Stimulated activated effector memory CD8-positive, alpha-beta T cell treated with anti-CD3 and anti-CD28 coated beads, Interleukin-12 subunit alpha, Interleukin-12 subunit beta, amount 100 ng/mL, for 72 hours (primary cell): Measurements from ENCODE around the gene IL21R.
"Not testable (repeated sequence)": the region's sequence is repeated elsewhere in the genome, so short reads cannot be mapped to it uniquely, and the experiment has no call there.

Experiments
- ATAC-seq: fragments of 150-1000 bp; cut with Tn5 transposase; 2 replicates; pipeline ENCODE4 v1.10.0; 2021
- DNase-seq, 2 donors: peaks; one replicate each; pipeline ENCODE4 v3.0.0; 2021 to 2022; ENCODE audit warnings: low spot score in 2 of 2
- H3K27ac Mint-ChIP-seq: one replicate; pipeline ENCODE4 v1.8.0; 2022; ENCODE audit warnings: mild to moderate bottlenecking, mixed read lengths
- H3K36me3 Mint-ChIP-seq: one replicate; pipeline ENCODE4 v1.8.0; 2022; ENCODE audit warnings: mild to moderate bottlenecking, mixed read lengths
- H3K4me1 Mint-ChIP-seq: one replicate; pipeline ENCODE4 v1.8.0; 2022; ENCODE audit warnings: mixed read lengths
- H3K4me3 Mint-ChIP-seq: one replicate; pipeline ENCODE4 v1.8.0; 2022; ENCODE audit warnings: mild to moderate bottlenecking, mixed read lengths
- H3K9me3 Mint-ChIP-seq: one replicate; pipeline ENCODE4 v1.8.0; 2022; ENCODE audit warnings: mixed read lengths

The IL21R gene

DNA sequence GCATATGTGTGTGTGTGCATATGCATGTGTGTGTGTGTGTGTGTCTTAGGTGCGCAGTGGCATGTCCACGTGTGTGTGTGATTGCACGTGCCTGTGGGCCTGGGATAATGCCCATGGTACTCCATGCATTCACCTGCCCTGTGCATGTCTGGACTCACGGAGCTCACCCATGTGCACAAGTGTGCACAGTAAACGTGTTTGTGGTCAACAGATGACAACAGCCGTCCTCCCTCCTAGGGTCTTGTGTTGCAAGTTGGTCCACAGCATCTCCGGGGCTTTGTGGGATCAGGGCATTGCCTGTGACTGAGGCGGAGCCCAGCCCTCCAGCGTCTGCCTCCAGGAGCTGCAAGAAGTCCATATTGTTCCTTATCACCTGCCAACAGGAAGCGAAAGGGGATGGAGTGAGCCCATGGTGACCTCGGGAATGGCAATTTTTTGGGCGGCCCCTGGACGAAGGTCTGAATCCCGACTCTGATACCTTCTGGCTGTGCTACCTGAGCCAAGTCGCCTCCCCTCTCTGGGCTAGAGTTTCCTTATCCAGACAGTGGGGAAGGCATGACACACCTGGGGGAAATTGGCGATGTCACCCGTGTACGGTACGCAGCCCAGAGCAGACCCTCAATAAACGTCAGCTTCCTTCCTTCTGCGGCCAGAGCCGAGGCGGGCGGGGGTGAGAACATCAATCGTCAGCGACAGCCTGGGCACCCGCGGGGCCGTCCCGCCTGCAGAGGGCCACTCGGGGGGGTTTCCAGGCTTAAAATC lies 47.6 kb downstream of the IL21R start:
- H3K27ac Mint-ChIP-seq = peak overlapping the region; percentile 94

DNA sequence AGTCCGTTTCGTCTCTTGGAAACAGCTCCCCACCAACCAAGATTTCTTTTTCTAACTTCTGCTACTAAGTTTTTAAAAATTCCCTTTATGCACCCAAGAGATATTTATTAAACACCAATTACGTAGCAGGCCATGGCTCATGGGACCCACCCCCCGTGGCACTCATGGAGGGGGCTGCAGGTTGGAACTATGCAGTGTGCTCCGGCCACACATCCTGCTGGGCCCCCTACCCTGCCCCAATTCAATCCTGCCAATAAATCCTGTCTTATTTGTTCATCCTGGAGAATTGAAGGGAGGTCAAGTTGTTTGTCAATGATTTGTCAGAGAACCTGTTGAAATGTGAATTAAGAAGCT lies 48.2 kb downstream of the IL21R start:
- ATAC-seq = peak; percentile 5
- Mint-ChIP-seq H3K4me3 (peak overlapping the region; percentile 67), H3K9me3 (peaks cover 5% of the 10 kb centered on the region), H3K27ac (peak overlapping the region; percentile 94), H3K4me1 (peaks cover 96% of the 10 kb centered on the region), H3K36me3 (peaks cover 88% of the 10 kb centered on the region)
- DNase-seq = no peak

More for the DNA sequence above, 47.6 kb downstream of the IL21R start:
- Mint-ChIP-seq H3K36me3 (peaks cover 93% of the 10 kb centered on the region), H3K9me3 (peaks cover 5% of the 10 kb centered on the region), H3K4me1 (peaks cover 97% of the 10 kb centered on the region), H3K4me3 (peak overlapping the region; percentile 67)
- ATAC-seq (peak; percentile 83), DNase-seq (peak; percentile 62 to 89)

DNA sequence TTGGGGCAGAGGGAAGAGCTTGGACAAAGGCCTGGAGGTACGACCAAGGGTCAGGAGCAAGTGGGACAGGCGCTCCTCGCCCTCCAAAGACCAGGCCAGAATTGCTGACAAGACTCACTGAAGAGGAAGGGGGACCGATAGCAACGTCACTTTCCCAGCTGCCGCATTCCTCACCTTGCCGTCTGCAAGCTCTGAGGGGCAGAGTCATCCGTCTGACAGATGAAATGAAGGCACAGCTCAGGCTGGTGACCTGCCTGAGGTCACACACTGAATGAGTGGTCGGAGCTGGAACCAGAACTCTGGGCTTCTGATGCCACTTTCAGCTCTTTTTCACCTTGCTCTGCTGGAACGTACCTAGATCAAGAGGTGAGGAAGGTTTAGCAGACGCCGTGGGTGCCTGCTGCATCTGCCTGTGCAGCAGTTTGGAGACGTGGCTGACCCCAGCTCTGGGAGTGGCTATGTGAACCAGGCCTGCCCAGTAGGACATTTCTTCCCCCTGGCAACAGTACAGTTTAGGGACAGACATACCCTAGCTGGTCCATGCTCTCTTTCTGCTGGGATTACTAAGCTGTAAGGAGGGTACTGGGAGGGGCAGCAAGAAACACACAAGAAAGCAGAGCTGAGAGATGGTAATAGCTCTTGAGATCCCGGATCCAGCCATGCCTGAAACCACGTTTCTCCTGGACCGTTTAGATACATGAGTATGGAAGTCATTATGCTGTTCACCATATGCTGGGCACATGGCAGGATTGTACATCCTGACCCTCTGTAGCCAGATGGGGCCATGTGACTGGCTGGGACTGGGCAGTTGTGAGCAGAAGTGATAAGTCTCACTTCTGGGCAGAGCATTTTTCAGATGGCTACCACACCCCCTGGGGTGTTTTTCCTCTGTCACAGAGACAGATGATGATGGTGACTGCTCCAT lies 50.9 kb downstream of the IL21R start:
- H3K27ac Mint-ChIP-seq = peak overlapping the region; percentile 94
- H3K36me3 Mint-ChIP-seq = peaks cover 69% of the 10 kb centered on the region
- no peak for ATAC-seq
- peaks cover 93% of the 10 kb centered on the region for H3K4me1 Mint-ChIP-seq
- peaks cover 5% of the 10 kb centered on the region for H3K9me3 Mint-ChIP-seq
- DNase-seq = no peak
- H3K4me3 Mint-ChIP-seq = no peak overlapping the region

DNA sequence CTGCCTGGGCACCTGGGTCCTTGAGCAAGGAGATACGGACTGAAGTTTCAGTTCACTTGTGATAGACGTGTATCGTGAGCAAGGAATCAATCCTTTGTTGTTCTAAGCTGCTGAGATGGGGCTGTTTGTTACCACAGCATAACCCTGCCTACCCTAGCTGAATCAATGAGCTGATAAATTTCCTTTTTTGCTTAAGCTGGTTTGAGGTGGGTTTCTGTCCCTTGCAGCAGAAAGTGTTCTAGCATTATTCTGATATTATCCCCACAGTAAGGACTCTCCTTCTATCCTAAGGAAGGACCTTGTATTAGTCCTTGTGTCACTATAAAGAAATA lies 51.5 kb downstream of the IL21R start:
- Mint-ChIP-seq H3K27ac (peak overlapping the region; percentile 81), H3K4me3 (no peak overlapping the region), H3K9me3 (peaks cover 5% of the 10 kb centered on the region), H3K4me1 (peaks cover 87% of the 10 kb centered on the region), H3K36me3 (peaks cover 63% of the 10 kb centered on the region)
- DNase-seq (no peak), ATAC-seq (no peak)

DNA sequence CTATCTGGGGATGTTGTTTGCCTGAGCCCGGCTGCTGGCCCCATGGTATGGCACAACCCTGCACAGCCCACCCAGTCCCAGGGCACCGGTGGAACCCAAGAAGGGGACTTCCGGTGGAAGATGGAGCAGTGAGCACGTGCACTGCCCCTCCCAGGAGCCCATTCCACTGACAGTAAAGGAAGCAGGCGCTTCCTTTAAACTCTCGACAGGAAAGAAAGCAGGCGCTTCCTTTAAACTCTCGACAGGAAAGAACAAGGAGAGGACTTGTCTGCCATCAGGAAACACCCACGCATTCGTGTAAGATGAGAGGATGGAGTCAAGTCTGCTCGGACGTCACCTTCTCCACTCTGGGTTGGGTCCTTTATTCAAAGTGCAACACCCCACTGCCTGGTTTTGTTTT lies 53.7 kb downstream of the IL21R start:
- Mint-ChIP-seq H3K27ac (peak overlapping the region; percentile 79), H3K9me3 (peaks cover 4% of the 10 kb centered on the region), H3K4me3 (peak overlapping the region; percentile 2), H3K4me1 (peaks cover 82% of the 10 kb centered on the region), H3K36me3 (peaks cover 60% of the 10 kb centered on the region)
- ATAC-seq (no peak), DNase-seq (no peak)

DNA sequence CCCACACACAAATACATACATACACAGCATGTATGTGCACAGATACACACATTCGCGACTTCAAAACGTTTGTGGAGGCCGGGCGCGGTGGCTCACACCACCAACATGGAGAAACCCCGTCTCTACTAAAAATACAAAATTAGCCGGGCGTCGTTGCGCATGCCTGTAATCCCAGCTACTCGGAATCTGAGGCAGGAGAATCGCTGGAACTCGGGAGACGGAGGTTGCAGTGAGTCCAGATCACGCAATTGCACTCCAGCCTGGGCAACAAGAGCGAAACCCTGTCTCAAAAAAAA lies 55.6 kb downstream of the IL21R start:
- Mint-ChIP-seq H3K27ac (peak overlapping the region; percentile 79), H3K36me3 (peaks cover 49% of the 10 kb centered on the region), H3K4me1 (peaks cover 78% of the 10 kb centered on the region)
- not testable (repeated sequence) for ATAC-seq, H3K9me3 Mint-ChIP-seq, DNase-seq, H3K4me3 Mint-ChIP-seq

DNA sequence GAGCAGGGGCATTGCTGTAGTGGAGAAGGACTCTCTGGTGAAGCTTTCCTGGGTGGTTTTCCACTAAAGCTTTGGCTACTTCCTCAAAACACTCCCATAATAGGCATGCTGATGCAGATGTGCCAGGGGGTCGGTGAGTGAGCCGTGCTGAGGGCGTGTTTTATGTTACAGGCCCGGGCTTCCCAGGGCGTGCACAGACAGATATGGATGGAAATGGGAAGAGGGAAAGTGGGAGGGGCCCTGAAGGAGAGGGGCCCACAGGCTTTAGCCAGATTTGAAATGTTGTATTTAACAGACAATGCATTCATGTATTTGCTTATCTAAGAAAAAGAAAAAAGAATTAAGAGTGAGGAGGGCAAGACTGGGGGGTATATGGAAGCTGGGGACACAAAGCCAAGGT lies 56.3 kb downstream of the IL21R start:
- Mint-ChIP-seq H3K27ac (no peak overlapping the region), H3K9me3 (no peaks in the 10 kb centered on the region), H3K4me1 (peaks cover 77% of the 10 kb centered on the region), H3K4me3 (no peak overlapping the region), H3K36me3 (peaks cover 48% of the 10 kb centered on the region)
- DNase-seq (no peak), ATAC-seq (no peak)

DNA sequence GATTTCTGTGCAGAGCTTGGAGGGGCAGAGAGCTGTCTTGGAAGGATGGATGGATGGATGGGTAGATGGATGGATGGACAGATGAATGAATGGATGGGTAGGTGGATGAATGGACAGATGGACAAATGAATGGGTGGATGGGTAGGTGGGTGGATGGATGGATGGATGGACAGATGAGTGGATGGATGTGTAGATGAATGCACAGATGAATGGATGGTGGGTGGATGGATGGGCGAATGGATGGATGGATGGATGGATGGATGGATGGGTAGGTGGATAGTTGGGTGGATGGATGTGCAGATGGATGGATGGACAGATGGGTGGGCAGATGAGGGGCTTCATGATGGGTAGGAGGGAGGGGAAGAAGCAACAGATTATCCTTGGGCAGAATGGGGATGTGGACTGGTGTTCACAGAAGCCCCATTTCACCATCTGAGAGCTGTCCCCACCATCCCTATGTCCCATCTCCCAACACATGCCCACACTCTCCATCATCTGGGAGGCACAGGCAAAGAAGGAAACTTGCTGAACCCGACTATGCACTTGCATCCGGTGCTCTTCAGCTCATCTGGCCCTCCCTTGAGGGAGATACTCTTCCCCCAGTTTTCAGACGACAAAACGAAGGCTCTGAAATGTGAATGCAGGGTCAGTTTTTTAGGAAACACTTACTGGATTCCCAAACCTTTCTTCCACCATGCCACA lies 57.2 kb downstream of the IL21R start:
- no peak for ATAC-seq
- peak overlapping the region; percentile 75 for H3K27ac Mint-ChIP-seq
- peaks cover 51% of the 10 kb centered on the region for H3K36me3 Mint-ChIP-seq
- no peak overlapping the region for H3K4me3 Mint-ChIP-seq
- H3K9me3 Mint-ChIP-seq = no peaks in the 10 kb centered on the region
- no peak for DNase-seq
- peaks cover 79% of the 10 kb centered on the region for H3K4me1 Mint-ChIP-seq

DNA sequence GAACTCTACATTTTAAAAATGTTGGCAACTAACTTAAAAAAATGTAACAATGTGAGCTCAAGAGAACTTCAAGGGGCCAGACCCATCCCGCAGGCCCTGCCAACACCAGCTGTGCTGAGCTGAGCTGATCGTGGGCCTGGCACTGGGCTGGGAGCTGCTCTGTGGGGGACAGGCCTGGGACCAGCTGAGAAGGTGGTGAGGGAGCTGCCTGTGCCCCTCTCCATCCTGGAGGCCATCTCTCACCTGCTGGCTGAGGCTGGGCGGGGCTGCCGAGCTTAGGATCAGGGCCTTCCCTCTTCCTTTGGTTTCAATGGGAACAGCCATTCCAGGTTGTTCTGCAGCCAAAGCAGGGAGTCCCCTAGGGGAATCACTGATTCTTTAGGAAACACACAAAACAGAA lies 58.2 kb downstream of the IL21R start:
- peaks cover 76% of the 10 kb centered on the region for H3K4me1 Mint-ChIP-seq
- DNase-seq (no peak), ATAC-seq (no peak)
- peak overlapping the region; percentile 75 for H3K27ac Mint-ChIP-seq
- peaks cover 60% of the 10 kb centered on the region for H3K36me3 Mint-ChIP-seq
- H3K9me3 Mint-ChIP-seq = no peaks in the 10 kb centered on the region
- no peak overlapping the region for H3K4me3 Mint-ChIP-seq

DNA sequence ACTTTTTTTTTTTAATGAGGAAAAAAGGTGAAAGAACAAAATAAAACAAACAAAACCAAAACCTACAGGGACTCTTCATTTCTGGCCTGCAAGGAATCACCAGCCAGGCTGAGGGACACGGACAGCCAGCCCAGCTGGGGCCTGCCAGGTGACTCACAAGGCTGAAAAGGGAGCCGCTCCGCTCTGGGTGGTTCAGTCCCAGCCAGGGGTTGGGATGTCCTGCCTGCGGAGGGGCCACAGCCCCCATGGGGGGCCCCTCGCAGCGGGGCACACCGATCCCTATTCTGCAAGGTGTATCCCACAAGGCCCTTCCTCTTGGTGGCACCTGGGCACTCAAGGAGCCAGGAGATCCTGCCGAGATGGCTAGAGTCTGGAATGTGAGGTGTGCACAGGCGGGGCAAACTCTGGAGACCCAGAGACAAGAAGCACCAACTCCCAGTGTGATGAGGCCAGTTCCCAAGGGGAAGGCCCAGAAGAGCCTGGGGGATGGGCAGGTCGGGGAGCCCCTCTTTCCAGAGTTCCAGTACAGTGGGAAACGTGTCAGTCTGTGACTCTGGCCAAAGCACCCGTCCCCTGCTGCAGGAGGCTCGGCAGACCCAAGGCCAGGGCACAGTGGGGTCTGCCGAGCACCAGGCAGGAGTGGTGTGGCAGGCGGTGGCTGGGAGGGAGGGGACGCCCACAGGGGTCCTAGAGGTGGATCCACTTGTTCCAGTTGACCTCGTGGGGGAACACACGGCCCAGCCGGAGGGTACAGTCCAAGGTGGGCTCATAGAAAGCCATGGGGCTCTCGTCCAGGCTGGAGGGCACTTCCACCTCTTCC lies 58.9 kb downstream of the IL21R start:
- ATAC-seq (no peak), DNase-seq (no peak)
- Mint-ChIP-seq H3K4me1 (peaks cover 76% of the 10 kb centered on the region), H3K4me3 (peak overlapping the region; percentile 89), H3K9me3 (no peaks in the 10 kb centered on the region), H3K27ac (peak overlapping the region; percentile 69), H3K36me3 (peaks cover 60% of the 10 kb centered on the region)

DNA sequence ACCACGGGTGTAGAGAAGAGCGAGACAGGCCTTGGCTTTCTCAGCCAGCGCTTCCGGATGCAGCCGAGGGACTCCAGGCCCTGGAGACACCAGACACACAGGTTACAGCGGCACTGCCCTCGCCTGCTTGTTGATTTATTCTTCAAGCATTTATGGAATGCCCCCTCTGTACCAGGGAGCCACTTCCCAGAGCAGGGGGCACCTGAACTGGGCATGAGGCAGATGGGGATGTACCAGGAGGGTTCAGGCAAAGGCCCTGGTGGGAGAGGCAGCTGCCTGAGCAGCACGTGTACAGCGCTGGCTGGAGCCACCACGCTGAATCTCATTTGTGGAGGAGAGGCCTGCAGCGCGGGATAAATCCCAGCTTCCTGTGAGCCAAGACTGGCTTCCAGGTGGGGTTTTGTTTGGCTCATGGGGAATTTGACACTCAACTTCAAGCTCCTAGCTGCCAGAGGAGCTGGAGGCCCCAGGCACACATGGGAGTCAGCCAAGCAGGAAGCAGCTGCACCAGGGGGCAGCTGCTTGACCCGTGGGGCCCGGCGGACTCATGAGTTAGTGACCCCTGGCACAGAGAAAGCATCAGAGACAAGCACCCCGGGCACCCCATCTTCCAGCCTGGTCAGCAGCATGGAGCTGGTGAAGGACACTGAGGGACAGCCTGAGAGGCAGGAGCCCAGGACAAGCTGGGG lies 59.7 kb downstream of the IL21R start:
- Mint-ChIP-seq H3K27ac (peak overlapping the region; percentile 69), H3K4me1 (peaks cover 76% of the 10 kb centered on the region), H3K9me3 (no peaks in the 10 kb centered on the region), H3K4me3 (peak overlapping the region; percentile 89), H3K36me3 (peaks cover 64% of the 10 kb centered on the region)
- DNase-seq = no peak
- ATAC-seq = no peak

DNA sequence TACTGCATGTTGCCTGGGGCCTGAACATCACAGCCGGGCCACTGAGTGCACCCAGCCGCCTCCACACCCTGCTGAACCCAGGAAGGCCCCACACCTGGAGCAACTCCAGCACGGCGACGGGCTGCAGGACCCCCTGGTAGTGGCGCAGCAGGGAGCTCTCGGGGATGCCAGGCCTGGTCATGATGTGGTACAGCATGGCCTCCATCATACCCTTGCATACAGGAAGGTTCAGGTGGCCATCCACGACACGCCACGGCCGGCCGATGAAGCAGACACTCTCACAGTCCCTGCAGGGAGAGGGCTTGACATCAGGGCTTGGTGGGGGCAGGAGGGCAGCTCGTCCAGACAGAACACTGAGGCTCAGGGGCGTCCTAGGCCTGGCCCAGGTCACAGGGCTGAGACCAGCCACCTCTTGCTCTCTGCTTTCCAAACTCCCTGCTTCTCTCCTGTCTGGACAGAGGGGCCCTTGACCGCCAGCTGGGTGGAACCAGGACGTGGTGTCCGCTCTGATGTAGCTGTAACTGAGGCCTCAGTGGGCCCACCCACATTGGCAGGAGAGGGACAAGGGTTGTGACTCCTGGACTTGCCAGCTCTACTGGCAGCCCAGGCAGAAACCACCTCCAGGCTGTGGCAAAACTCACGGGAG lies 60.3 kb downstream of the IL21R start:
- ATAC-seq = no peak
- Mint-ChIP-seq H3K27ac (peak overlapping the region; percentile 97), H3K4me1 (peaks cover 69% of the 10 kb centered on the region), H3K36me3 (peaks cover 63% of the 10 kb centered on the region), H3K4me3 (peak overlapping the region; percentile 89), H3K9me3 (no peaks in the 10 kb centered on the region)
- DNase-seq = no peak

DNA sequence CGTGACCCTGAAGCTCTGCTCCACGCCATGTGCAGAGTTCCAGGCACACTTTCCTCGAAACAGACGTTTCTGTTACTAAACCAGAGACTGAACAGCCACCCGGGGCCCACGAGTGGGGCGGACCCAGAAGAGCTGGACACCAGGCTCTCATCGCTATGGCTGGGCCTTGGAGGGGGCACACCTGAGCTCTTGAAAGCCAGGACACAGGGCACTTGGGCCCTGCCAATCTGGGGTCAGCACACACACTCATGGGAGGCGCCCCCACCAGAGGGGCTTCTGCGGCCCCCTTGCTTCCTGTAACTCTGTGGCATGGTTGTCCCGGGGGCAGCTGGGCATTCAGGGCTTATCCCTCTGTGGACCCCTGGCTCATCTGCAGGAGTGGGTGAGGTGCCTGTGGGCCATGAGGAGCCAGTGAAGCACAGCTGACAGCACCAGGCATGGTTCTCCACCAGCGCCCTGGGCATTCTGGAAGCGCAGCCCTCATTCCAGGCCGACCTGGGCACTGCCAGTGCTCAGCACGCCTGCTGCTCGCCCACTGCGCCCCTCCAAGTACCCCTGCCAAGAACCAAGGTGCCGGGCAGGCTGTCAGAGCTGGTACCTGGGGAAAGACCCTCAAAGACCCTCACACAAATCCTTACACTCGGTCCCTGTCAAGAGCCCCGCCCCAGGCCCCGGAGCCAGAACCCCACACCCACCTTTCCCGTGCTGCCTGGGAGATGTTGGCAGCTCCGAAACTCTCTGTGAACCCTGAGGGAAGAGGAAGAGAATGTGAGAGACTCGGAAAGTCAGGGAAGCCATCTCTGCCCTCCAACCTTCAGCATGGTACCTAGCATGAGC lies 61.1 kb downstream of the IL21R start:
- Mint-ChIP-seq H3K36me3 (peaks cover 69% of the 10 kb centered on the region), H3K4me1 (peaks cover 67% of the 10 kb centered on the region)

More for the DNA sequence above, 61.1 kb downstream of the IL21R start:
- ATAC-seq = no peak
- Mint-ChIP-seq H3K27ac (peak overlapping the region; percentile 97), H3K9me3 (no peaks in the 10 kb centered on the region), H3K4me3 (peak overlapping the region; percentile 89)
- DNase-seq = no peak
